RWPE2 (cell line): ENCODE results near the gene STXBP5L.

ENCODE experiments used
- ATAC-seq: fragments of 200-7000 bp; cut with Tn5 transposase; 3 replicates; pipeline ENCODE4 v1.9.1; 2021; ENCODE audit warnings: low read depth
- DNase-seq: peaks from one replicate; pipeline ENCODE4 v3.0.0-alpha.2; 2020; ENCODE audit warnings: low spot score
- H3K27ac ChIP-seq: fragments of 450-650 bp; 2 replicates; pipeline ENCODE4 v1.5.1; 2017; ENCODE audit warnings: mild to moderate bottlenecking; ENCODE audit not compliant: poor library complexity, severe bottlenecking
- H3K27me3 ChIP-seq: fragments of 250-450 bp; sonication (Bioruptor Pico); 2 replicates; pipeline ENCODE4 v1.5.1; 2021; ENCODE audit warnings: mild to moderate bottlenecking, moderate library complexity; ENCODE audit not compliant: insufficient read depth, poor library complexity, severe bottlenecking
- H3K36me3 ChIP-seq: fragments of 250-450 bp; sonication (Bioruptor Pico); 2 replicates; pipeline ENCODE4 v1.5.1; 2020; ENCODE audit warnings: low read depth, mild to moderate bottlenecking, moderate library complexity
- H3K4me1 ChIP-seq: fragments of 250-450 bp; sonication (Bioruptor Pico); 2 replicates; pipeline ENCODE4 v1.5.1; 2021; ENCODE audit warnings: mild to moderate bottlenecking, moderate library complexity; ENCODE audit not compliant: insufficient read depth, poor library complexity, severe bottlenecking
- H3K4me3 ChIP-seq: fragments of 250-450 bp; sonication (Bioruptor Pico); 2 replicates; pipeline ENCODE4 v1.5.1; 2021; ENCODE audit warnings: mild to moderate bottlenecking, moderate library complexity; ENCODE audit not compliant: severe bottlenecking
- H3K9me3 ChIP-seq: fragments of 250-450 bp; sonication (Bioruptor Pico); 2 replicates; pipeline ENCODE4 v1.5.1; 2021; ENCODE audit warnings: mild to moderate bottlenecking, moderate library complexity; ENCODE audit not compliant: severe bottlenecking
- TF ChIP-seq, protein P1 (sequence below): fragments of 450-650 bp; IDR thresholded peaks from one replicate; pipeline ENCODE4 v1.5.1; 2017; ENCODE audit warnings: mild to moderate bottlenecking, moderate library complexity; ENCODE audit not compliant: poor library complexity, severe bottlenecking

The STXBP5L gene

DNA sequence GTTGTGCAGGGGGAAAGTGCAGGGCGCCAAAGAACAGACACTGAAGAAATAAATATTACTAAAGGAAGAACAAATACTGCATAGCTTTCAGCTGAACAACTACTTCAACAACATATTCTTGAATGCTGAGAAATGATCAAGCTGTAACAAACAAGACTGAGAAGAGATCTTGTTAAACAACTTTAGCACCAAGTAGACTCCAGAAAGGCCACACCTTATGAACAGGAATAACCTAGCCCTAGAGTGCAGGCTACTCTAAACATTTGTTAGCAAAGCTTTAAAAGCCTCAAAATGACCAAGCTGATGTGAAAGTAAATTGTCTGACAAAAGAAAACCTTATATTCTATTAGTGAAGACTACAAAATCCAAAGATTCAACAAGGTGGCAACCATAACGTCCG lies 554.6 kb downstream of the STXBP5L start:
- no peaks in the 10 kb centered on the region for H3K9me3 ChIP-seq
- TF ChIP-seq, protein P1, sequence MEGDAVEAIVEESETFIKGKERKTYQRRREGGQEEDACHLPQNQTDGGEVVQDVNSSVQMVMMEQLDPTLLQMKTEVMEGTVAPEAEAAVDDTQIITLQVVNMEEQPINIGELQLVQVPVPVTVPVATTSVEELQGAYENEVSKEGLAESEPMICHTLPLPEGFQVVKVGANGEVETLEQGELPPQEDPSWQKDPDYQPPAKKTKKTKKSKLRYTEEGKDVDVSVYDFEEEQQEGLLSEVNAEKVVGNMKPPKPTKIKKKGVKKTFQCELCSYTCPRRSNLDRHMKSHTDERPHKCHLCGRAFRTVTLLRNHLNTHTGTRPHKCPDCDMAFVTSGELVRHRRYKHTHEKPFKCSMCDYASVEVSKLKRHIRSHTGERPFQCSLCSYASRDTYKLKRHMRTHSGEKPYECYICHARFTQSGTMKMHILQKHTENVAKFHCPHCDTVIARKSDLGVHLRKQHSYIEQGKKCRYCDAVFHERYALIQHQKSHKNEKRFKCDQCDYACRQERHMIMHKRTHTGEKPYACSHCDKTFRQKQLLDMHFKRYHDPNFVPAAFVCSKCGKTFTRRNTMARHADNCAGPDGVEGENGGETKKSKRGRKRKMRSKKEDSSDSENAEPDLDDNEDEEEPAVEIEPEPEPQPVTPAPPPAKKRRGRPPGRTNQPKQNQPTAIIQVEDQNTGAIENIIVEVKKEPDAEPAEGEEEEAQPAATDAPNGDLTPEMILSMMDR, result no peak
- H3K27ac ChIP-seq, result no peak overlapping the region
- H3K4me3 ChIP-seq, result no peak overlapping the region
- H3K27me3 ChIP-seq, result no peaks in the 10 kb centered on the region
- ATAC-seq, result no peak
- no peak for DNase-seq
- H3K36me3 ChIP-seq, result peaks cover 77% of the 10 kb centered on the region
- H3K4me1 ChIP-seq, result no peaks in the 10 kb centered on the region

DNA sequence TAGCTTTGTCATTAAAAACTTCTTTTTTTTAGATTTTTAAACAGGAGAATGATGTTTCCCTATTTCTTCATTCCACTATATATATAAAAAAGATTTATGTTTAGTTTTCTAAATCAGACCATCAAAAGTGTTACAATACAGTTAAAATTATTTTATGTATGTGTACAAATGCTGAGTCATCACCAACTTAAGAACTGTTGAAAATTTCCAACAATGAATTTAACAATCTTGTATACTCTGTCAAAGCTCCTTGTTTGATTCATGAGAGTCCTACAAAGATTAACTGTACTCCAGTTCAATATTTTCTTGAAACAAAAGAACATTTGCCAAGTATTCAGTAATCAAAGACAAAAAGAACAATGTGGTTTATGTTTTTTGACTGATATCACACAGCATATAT lies 555.7 kb downstream of the STXBP5L start:
- ATAC-seq, result no peak
- Histone ChIP-seq H3K27me3 (no peaks in the 10 kb centered on the region), H3K36me3 (peaks cover 78% of the 10 kb centered on the region), H3K27ac (no peak overlapping the region), H3K9me3 (no peaks in the 10 kb centered on the region), H3K4me3 (no peak overlapping the region), H3K4me1 (no peaks in the 10 kb centered on the region)
- TF ChIP-seq, protein P1, result no peak
- DNase-seq, result no peak

DNA sequence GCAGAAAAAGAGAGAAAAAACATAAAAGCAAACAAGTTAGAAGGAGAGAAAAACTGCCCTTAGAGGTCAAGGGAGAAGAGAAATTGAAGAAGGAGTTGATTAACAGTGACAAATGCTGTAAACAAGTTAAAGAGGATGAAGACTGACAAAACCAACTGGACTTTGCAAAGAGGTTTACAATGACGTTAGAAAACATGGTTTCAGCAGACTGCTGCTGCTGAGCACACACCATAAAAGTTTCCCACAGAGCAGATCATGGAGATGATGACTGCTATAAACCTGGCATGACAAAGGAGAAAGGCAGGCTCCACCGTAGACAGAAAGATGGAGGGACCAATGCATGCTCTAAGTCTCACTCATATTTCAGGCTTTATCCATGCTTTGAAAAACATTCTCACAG lies 559.1 kb downstream of the STXBP5L start:
- Histone ChIP-seq H3K4me1 (no peaks in the 10 kb centered on the region), H3K27me3 (no peaks in the 10 kb centered on the region), H3K4me3 (no peak overlapping the region), H3K9me3 (no peaks in the 10 kb centered on the region), H3K36me3 (peaks cover 72% of the 10 kb centered on the region), H3K27ac (no peak overlapping the region)
- TF ChIP-seq, protein P1, result no peak
- no peak for DNase-seq
- ATAC-seq, result no peak

DNA sequence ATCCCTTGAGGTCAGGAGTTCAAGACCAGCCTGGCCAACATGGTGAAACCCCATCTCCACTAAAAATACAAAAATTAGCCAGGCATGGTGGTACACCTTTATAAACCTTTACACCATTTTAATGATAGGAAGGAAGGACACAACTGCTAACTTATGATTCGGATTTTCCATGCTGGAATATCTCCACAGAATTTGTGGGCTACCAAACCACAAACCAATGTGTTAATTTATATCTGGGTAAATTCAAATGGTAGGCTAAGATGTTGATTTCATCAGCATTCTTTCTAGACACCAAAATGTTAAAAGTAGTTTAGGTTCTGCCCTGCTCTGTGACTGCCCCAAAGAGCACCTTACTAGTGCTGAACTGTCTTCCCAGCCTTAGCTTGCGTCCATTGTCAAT lies 565.0 kb downstream of the STXBP5L start:
- DNase-seq (no peak), ATAC-seq (no peak)
- Histone ChIP-seq H3K36me3 (peaks cover 69% of the 10 kb centered on the region), H3K4me1 (peaks cover 2% of the 10 kb centered on the region), H3K4me3 (no peak overlapping the region), H3K27me3 (no peaks in the 10 kb centered on the region), H3K27ac (no peak overlapping the region), H3K9me3 (no peaks in the 10 kb centered on the region)
- TF ChIP-seq, protein P1, result no peak
